WTC11 (cell line): ENCODE results near the gene ZNF527. TPM values are rescaled to one million over a fixed set of nuclear protein-coding genes. Genes with fewer than 3 reads are reported as not detected.

Source experiments
- CBFB ChIP-seq: sonication (generic); formaldehyde crosslinking; IDR thresholded peaks from 2 replicates; pipeline ENCODE4 v1.8.1; 2022; ENCODE audit warnings: mild to moderate bottlenecking, low read depth, missing genetic modification reagents
- ELF4 ChIP-seq: sonication (generic); formaldehyde crosslinking; IDR thresholded peaks from 2 replicates; pipeline ENCODE4 v1.8.1; 2022; ENCODE audit warnings: low read depth, mild to moderate bottlenecking, moderate library complexity, missing genetic modification reagents
- ETV6 ChIP-seq: sonication (generic); formaldehyde crosslinking; IDR thresholded peaks from 2 replicates; pipeline ENCODE4 v1.8.1; 2022; ENCODE audit warnings: mild to moderate bottlenecking, missing genetic modification reagents
- FOXP1 ChIP-seq: sonication (generic); formaldehyde crosslinking; IDR thresholded peaks from 2 replicates; pipeline ENCODE4 v1.8.0; 2022; ENCODE audit warnings: missing genetic modification reagents, mild to moderate bottlenecking, moderate library complexity, borderline replicate concordance
- GABPB1 ChIP-seq: sonication (generic); formaldehyde crosslinking; IDR thresholded peaks from 2 replicates; pipeline ENCODE4 v1.8.1; 2023; ENCODE audit warnings: mild to moderate bottlenecking, missing genetic modification reagents
- NR1H2 ChIP-seq: sonication (generic); formaldehyde crosslinking; IDR thresholded peaks from 2 replicates; pipeline ENCODE4 v1.9.0; 2021; ENCODE audit warnings: mild to moderate bottlenecking, moderate library complexity, missing genetic modification reagents
- RELA ChIP-seq: sonication (generic); formaldehyde crosslinking; IDR thresholded peaks from 2 replicates; pipeline ENCODE4 v1.8.1; 2022; ENCODE audit warnings: missing genetic modification reagents, mild to moderate bottlenecking, borderline replicate concordance
- SMAD3 ChIP-seq: sonication (generic); formaldehyde crosslinking; IDR thresholded peaks from 2 replicates; pipeline ENCODE4 v1.8.0; 2022; ENCODE audit warnings: missing genetic modification reagents, mild to moderate bottlenecking, borderline replicate concordance
- TCF7 ChIP-seq: sonication (generic); formaldehyde crosslinking; IDR thresholded peaks from 2 replicates; pipeline ENCODE4 v1.8.0; 2022; ENCODE audit warnings: mild to moderate bottlenecking, low read depth, missing genetic modification reagents, moderate library complexity
- TEAD4 ChIP-seq: sonication (generic); formaldehyde crosslinking; IDR thresholded peaks from 2 replicates; pipeline ENCODE4 v1.8.0; 2022; ENCODE audit warnings: mild to moderate bottlenecking, missing genetic modification reagents
- ZNF232 ChIP-seq: sonication (generic); formaldehyde crosslinking; IDR thresholded peaks from 2 replicates; pipeline ENCODE4 v1.8.0; 2022; ENCODE audit warnings: mild to moderate bottlenecking, missing genetic modification reagents
- total RNA-seq: library from RNA; stranded (reverse); gene quantifications from 3 replicates; pipeline ENCODE4 v1.2.3, GENCODE V29; 2021
- TF ChIP-seq, protein P1 (sequence below): sonication (generic); formaldehyde crosslinking; IDR thresholded peaks from 2 replicates; pipeline ENCODE4 v1.8.1; 2023; ENCODE audit warnings: mild to moderate bottlenecking, missing genetic modification reagents, borderline replicate concordance
- TF ChIP-seq, protein P2 (sequence below): sonication (generic); formaldehyde crosslinking; IDR thresholded peaks from 2 replicates; pipeline ENCODE4 v1.8.0; 2022; ENCODE audit warnings: mild to moderate bottlenecking, missing genetic modification reagents
- TF ChIP-seq, protein P3 (sequence below): sonication (generic); formaldehyde crosslinking; IDR thresholded peaks from 2 replicates; pipeline ENCODE4 v1.8.0; 2022; ENCODE audit warnings: mild to moderate bottlenecking, missing genetic modification reagents
- TF ChIP-seq, protein P4 (sequence below): sonication (generic); formaldehyde crosslinking; IDR thresholded peaks from 2 replicates; pipeline ENCODE4 v1.8.0; 2023; ENCODE audit warnings: missing genetic modification reagents
- TF ChIP-seq, protein P5 (sequence below): sonication (generic); formaldehyde crosslinking; IDR thresholded peaks from 2 replicates; pipeline ENCODE4 v1.8.1; 2022; ENCODE audit warnings: low read depth, missing genetic modification reagents, borderline replicate concordance
- TF ChIP-seq, protein P6 (sequence below): sonication (generic); formaldehyde crosslinking; IDR thresholded peaks from 2 replicates; pipeline ENCODE4 v1.8.0; 2023; ENCODE audit warnings: mild to moderate bottlenecking, missing genetic modification reagents
- TF ChIP-seq, protein P7 (sequence below): sonication (generic); formaldehyde crosslinking; conservative IDR thresholded peaks from 2 replicates; pipeline ENCODE4 v1.8.1; 2022; ENCODE audit warnings: mild to moderate bottlenecking, missing genetic modification reagents
- TF ChIP-seq, protein P8 (sequence below): sonication (generic); formaldehyde crosslinking; IDR thresholded peaks from 2 replicates; pipeline ENCODE4 v1.8.0; 2022; ENCODE audit warnings: mild to moderate bottlenecking, missing genetic modification reagents

ZNF527 gene
- total RNA-seq, 1 experiment from 2014 or later, result 3.3 TPM

DNA sequence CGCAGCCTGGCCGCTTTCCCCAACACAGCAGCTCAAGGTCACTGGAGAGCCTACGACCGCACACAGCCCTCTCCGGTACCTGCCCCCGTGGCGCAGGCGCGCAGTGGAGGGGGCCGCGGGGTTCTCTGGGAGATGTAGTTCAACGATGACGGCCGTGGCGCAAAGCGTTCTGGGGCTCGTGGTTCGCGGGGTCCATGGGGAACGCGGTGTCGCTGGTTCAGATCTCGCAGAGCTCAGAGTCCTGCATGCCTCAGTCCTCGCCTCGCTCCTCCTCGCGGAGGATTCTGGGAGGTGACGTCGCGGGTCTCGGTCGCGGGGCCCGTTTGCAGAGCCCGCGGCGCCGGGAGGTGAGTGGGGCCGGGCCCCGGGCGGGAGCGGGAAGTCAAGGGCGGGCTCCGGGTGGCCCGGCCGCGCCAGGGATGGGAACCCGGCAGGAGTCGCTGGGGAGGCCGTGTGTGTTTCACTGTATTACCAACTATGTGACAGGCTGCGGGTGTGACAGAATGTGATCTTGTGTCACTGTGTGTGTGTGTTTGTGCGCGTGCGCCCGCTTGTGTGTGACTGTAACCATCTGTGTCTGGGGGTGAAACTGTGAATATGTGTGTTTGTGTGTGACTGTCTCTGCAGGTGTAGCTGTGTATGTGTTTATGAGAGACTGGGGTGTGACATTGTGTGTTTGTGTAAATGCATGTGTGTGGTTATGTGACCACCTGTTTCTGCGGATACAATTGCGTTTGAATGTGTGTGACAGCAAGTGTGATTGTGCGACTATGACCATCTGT lies at the start of gene ZNF527 (continued):
- TF ChIP-seq, protein P1, sequence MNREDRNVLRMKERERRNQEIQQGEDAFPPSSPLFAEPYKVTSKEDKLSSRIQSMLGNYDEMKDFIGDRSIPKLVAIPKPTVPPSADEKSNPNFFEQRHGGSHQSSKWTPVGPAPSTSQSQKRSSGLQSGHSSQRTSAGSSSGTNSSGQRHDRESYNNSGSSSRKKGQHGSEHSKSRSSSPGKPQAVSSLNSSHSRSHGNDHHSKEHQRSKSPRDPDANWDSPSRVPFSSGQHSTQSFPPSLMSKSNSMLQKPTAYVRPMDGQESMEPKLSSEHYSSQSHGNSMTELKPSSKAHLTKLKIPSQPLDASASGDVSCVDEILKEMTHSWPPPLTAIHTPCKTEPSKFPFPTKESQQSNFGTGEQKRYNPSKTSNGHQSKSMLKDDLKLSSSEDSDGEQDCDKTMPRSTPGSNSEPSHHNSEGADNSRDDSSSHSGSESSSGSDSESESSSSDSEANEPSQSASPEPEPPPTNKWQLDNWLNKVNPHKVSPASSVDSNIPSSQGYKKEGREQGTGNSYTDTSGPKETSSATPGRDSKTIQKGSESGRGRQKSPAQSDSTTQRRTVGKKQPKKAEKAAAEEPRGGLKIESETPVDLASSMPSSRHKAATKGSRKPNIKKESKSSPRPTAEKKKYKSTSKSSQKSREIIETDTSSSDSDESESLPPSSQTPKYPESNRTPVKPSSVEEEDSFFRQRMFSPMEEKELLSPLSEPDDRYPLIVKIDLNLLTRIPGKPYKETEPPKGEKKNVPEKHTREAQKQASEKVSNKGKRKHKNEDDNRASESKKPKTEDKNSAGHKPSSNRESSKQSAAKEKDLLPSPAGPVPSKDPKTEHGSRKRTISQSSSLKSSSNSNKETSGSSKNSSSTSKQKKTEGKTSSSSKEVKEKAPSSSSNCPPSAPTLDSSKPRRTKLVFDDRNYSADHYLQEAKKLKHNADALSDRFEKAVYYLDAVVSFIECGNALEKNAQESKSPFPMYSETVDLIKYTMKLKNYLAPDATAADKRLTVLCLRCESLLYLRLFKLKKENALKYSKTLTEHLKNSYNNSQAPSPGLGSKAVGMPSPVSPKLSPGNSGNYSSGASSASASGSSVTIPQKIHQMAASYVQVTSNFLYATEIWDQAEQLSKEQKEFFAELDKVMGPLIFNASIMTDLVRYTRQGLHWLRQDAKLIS (CRISPR knock-in tag), result no peak
- no peak for TF ChIP-seq TCF7
- TF ChIP-seq, protein P2, sequence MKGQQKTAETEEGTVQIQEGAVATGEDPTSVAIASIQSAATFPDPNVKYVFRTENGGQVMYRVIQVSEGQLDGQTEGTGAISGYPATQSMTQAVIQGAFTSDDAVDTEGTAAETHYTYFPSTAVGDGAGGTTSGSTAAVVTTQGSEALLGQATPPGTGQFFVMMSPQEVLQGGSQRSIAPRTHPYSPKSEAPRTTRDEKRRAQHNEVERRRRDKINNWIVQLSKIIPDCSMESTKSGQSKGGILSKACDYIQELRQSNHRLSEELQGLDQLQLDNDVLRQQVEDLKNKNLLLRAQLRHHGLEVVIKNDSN, result peak; percentile 66; the same call in 1 of the 2 replicates
- TF ChIP-seq, protein P3, sequence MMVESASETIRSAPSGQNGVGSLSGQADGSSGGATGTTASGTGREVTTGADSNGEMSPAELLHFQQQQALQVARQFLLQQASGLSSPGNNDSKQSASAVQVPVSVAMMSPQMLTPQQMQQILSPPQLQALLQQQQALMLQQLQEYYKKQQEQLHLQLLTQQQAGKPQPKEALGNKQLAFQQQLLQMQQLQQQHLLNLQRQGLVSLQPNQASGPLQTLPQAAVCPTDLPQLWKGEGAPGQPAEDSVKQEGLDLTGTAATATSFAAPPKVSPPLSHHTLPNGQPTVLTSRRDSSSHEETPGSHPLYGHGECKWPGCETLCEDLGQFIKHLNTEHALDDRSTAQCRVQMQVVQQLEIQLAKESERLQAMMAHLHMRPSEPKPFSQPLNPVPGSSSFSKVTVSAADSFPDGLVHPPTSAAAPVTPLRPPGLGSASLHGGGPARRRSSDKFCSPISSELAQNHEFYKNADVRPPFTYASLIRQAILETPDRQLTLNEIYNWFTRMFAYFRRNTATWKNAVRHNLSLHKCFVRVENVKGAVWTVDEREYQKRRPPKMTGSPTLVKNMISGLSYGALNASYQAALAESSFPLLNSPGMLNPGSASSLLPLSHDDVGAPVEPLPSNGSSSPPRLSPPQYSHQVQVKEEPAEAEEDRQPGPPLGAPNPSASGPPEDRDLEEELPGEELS (CRISPR knock-in tag), result peak; percentile 56; the same call in 1 of the 2 replicates
- no peak for TF ChIP-seq TEAD4
- no peak; the same call in 1 of the 2 replicates for TF ChIP-seq ETV6 (CRISPR knock-in tag)
- TF ChIP-seq, protein P4, sequence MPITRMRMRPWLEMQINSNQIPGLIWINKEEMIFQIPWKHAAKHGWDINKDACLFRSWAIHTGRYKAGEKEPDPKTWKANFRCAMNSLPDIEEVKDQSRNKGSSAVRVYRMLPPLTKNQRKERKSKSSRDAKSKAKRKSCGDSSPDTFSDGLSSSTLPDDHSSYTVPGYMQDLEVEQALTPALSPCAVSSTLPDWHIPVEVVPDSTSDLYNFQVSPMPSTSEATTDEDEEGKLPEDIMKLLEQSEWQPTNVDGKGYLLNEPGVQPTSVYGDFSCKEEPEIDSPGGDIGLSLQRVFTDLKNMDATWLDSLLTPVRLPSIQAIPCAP, result no peak
- TF ChIP-seq, protein P5, sequence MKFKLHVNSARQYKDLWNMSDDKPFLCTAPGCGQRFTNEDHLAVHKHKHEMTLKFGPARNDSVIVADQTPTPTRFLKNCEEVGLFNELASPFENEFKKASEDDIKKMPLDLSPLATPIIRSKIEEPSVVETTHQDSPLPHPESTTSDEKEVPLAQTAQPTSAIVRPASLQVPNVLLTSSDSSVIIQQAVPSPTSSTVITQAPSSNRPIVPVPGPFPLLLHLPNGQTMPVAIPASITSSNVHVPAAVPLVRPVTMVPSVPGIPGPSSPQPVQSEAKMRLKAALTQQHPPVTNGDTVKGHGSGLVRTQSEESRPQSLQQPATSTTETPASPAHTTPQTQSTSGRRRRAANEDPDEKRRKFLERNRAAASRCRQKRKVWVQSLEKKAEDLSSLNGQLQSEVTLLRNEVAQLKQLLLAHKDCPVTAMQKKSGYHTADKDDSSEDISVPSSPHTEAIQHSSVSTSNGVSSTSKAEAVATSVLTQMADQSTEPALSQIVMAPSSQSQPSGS (CRISPR knock-in tag), result no peak
- no peak for TF ChIP-seq CBFB
- TF ChIP-seq RELA (CRISPR knock-in tag), result no peak
- peak; percentile 75 for TF ChIP-seq GABPB1 (CRISPR knock-in tag)
- TF ChIP-seq ZNF232 (CRISPR knock-in tag), result peak; percentile 46
- TF ChIP-seq ELF4 (CRISPR knock-in tag), result no peak
- TF ChIP-seq, protein P6, sequence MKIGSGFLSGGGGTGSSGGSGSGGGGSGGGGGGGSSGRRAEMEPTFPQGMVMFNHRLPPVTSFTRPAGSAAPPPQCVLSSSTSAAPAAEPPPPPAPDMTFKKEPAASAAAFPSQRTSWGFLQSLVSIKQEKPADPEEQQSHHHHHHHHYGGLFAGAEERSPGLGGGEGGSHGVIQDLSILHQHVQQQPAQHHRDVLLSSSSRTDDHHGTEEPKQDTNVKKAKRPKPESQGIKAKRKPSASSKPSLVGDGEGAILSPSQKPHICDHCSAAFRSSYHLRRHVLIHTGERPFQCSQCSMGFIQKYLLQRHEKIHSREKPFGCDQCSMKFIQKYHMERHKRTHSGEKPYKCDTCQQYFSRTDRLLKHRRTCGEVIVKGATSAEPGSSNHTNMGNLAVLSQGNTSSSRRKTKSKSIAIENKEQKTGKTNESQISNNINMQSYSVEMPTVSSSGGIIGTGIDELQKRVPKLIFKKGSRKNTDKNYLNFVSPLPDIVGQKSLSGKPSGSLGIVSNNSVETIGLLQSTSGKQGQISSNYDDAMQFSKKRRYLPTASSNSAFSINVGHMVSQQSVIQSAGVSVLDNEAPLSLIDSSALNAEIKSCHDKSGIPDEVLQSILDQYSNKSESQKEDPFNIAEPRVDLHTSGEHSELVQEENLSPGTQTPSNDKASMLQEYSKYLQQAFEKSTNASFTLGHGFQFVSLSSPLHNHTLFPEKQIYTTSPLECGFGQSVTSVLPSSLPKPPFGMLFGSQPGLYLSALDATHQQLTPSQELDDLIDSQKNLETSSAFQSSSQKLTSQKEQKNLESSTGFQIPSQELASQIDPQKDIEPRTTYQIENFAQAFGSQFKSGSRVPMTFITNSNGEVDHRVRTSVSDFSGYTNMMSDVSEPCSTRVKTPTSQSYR (CRISPR knock-in tag), result no peak
- TF ChIP-seq NR1H2 (CRISPR knock-in tag), result no peak
- TF ChIP-seq, protein P7, sequence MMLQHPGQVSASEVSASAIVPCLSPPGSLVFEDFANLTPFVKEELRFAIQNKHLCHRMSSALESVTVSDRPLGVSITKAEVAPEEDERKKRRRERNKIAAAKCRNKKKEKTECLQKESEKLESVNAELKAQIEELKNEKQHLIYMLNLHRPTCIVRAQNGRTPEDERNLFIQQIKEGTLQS, result no peak
- TF ChIP-seq, protein P8, sequence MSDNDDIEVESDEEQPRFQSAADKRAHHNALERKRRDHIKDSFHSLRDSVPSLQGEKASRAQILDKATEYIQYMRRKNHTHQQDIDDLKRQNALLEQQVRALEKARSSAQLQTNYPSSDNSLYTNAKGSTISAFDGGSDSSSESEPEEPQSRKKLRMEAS, result peak; percentile 86
- peak; percentile 34; the same call in 1 of the 2 replicates for TF ChIP-seq FOXP1 (CRISPR knock-in tag)
- TF ChIP-seq SMAD3 (CRISPR knock-in tag), result no peak
- TF ChIP-seq, all 79 proteins: peak for 12
